ENCODE measurements around the gene PRKCE. TPM values are rescaled to one million over a fixed set of nuclear protein-coding genes. Genes with fewer than 3 reads are reported as not detected.

The PRKCE gene
- total RNA-seq, 4 donors from 2014 or later, result 10.9 to 19.6 (median 14.9) TPM

GRCh38 chr2:45652090-45653031 is 886 bp downstream of the PRKCE start:
- TF ChIP-seq CTCF (IDR thresholded peaks at IDR 0.05; ENCODE audit: low read depth), result no peak

GRCh38 chr2:45653122-45653913 is 1.8 kb downstream of the PRKCE start:
- no peak for TF ChIP-seq CTCF (IDR thresholded peaks at IDR 0.05; ENCODE audit: low read depth)

GRCh38 chr2:45654250-45654649 is 2.8 kb downstream of the PRKCE start:
- no peak for TF ChIP-seq CTCF (IDR thresholded peaks at IDR 0.05; ENCODE audit: low read depth)

GRCh38 chr2:45661828-45662227 is 10.4 kb downstream of the PRKCE start:
- TF ChIP-seq CTCF (IDR thresholded peaks at IDR 0.05; ENCODE audit: low read depth), result no peak

- no peak for TF ChIP-seq CTCF (IDR thresholded peaks at IDR 0.05; ENCODE audit: low read depth)
Measured at GRCh38 chr2:45664635-45665261, 13.3 kb downstream of the PRKCE start.

GRCh38 chr2:45668509-45668908 is 17.0 kb downstream of the PRKCE start:
- no peak for TF ChIP-seq CTCF (IDR thresholded peaks at IDR 0.05; ENCODE audit: low read depth)
